ENCODE results near the gene SPATA2L.

Gene SPATA2L

DNA sequence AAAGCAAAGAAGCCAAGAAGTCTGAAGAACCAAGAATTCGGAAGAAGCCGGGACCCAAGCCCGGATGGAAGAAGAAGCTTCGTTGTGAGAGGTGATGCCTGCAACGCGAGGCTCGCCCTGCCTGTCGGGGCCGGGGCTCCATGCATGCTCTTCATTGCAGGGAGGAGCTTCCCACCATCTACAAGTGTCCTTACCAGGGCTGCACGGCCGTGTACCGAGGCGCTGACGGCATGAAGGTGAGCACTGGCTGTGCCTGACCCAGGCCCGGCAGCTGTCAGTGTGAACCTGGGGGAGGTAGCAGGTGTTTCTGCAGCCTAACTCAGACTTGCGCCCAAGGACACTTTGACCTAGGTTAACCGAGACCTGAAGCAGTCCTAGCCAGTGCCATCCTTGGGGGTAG lies 31.8 kb upstream of the SPATA2L start:
- H3K4me3 ChIP-seq (ENCODE audit: low read depth, low read length) = no peak overlapping the region
- TF ChIP-seq, protein P1, sequence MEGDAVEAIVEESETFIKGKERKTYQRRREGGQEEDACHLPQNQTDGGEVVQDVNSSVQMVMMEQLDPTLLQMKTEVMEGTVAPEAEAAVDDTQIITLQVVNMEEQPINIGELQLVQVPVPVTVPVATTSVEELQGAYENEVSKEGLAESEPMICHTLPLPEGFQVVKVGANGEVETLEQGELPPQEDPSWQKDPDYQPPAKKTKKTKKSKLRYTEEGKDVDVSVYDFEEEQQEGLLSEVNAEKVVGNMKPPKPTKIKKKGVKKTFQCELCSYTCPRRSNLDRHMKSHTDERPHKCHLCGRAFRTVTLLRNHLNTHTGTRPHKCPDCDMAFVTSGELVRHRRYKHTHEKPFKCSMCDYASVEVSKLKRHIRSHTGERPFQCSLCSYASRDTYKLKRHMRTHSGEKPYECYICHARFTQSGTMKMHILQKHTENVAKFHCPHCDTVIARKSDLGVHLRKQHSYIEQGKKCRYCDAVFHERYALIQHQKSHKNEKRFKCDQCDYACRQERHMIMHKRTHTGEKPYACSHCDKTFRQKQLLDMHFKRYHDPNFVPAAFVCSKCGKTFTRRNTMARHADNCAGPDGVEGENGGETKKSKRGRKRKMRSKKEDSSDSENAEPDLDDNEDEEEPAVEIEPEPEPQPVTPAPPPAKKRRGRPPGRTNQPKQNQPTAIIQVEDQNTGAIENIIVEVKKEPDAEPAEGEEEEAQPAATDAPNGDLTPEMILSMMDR (IDR thresholded peaks at IDR 0.05; ENCODE audit: low read depth, low read length) = no peak

- no peak overlapping the region for H3K4me3 ChIP-seq (ENCODE audit: low read depth, low read length)
These were observed 31.4 kb upstream of the SPATA2L start for GRCh38 chr16:89732918-89733242.

GRCh38 chr16:89732142-89732917 lies 30.8 kb upstream of the SPATA2L start:
- TF ChIP-seq, protein P1 (IDR thresholded peaks at IDR 0.05; ENCODE audit: low read depth, low read length) = no peak
- no peak overlapping the region for H3K4me3 ChIP-seq (ENCODE audit: low read depth, low read length)

More at GRCh38 chr16:89732918-89733242, 31.4 kb upstream of the SPATA2L start:
- TF ChIP-seq, protein P1 (IDR thresholded peaks at IDR 0.05; ENCODE audit: low read depth, low read length) = no peak

- TF ChIP-seq, protein P1 (IDR thresholded peaks at IDR 0.05; ENCODE audit: low read depth, low read length) = no peak
- no peak overlapping the region for H3K4me3 ChIP-seq (ENCODE audit: low read depth, low read length)
These were observed 29.2 kb upstream of the SPATA2L start for GRCh38 chr16:89730610-89731234.

- TF ChIP-seq, protein P1 (IDR thresholded peaks at IDR 0.05; ENCODE audit: low read depth, low read length) = no peak
- H3K4me3 ChIP-seq (ENCODE audit: low read depth, low read length) = no peak overlapping the region
These were observed 28.5 kb upstream of the SPATA2L start for GRCh38 chr16:89729863-89730593.

DNA sequence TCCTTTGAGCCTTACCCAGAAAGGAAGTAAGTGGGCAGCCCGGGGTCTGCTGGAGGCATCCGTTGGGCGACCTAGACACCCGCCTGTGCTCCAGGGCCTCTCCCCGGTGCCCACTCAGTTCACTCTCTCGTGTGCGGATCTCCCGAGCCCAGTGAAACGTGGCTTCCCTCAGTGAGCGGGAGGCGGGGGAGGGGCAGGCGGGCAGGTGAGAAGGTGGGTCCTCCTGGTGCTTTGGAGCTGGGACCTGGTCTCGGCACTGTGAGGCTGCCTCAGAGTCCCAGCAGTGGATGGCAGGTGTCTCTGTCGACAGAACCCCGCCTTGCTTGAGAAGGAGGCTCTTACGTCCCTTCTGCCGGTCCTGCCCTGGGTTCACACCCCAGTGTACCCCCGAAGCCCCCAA lies 27.8 kb upstream of the SPATA2L start:
- TF ChIP-seq, protein P1 (IDR thresholded peaks at IDR 0.05; ENCODE audit: low read depth, low read length) = no peak
- no peak overlapping the region for H3K4me3 ChIP-seq (ENCODE audit: low read depth, low read length)
